GM12874 (cell line): ENCODE data around the gene C1orf94.

Experiments used
- CTCF ChIP-seq: IDR thresholded peaks from 2 replicates; pipeline ENCODE4 v1.5.1; 2011; ENCODE audit warnings: low read depth, mild to moderate bottlenecking, control low read depth, low read length, moderate library complexity; ENCODE audit not compliant: insufficient read depth

Gene C1orf94

GRCh38 chr1:34165422-34165921 is 11.2 kb upstream of the C1orf94 start:
- TF ChIP-seq CTCF = no peak

GRCh38 chr1:34166191-34166624 is 10.5 kb upstream of the C1orf94 start:
- TF ChIP-seq CTCF = no peak

GRCh38 chr1:34166625-34167361 is 9.9 kb upstream of the C1orf94 start:
- no peak for TF ChIP-seq CTCF

- no peak for TF ChIP-seq CTCF
These were observed 9.3 kb upstream of the C1orf94 start for GRCh38 chr1:34167389-34167788.

GRCh38 chr1:34175744-34176143 is 963 bp upstream of the C1orf94 start:
- TF ChIP-seq CTCF = no peak

- no peak for TF ChIP-seq CTCF
These were observed 1.4 kb downstream of the C1orf94 start for GRCh38 chr1:34178072-34178471.

GRCh38 chr1:34186741-34187494 is 10.2 kb downstream of the C1orf94 start:
- TF ChIP-seq CTCF = no peak
